Measurements from ENCODE around the gene FAM120A. TPM values are rescaled to one million over a fixed set of nuclear protein-coding genes. Genes with fewer than 3 reads are reported as not detected.

Gene FAM120A
- total RNA-seq, 2 donors from 2014 or later = 38.3 to 46.1 TPM

DNA sequence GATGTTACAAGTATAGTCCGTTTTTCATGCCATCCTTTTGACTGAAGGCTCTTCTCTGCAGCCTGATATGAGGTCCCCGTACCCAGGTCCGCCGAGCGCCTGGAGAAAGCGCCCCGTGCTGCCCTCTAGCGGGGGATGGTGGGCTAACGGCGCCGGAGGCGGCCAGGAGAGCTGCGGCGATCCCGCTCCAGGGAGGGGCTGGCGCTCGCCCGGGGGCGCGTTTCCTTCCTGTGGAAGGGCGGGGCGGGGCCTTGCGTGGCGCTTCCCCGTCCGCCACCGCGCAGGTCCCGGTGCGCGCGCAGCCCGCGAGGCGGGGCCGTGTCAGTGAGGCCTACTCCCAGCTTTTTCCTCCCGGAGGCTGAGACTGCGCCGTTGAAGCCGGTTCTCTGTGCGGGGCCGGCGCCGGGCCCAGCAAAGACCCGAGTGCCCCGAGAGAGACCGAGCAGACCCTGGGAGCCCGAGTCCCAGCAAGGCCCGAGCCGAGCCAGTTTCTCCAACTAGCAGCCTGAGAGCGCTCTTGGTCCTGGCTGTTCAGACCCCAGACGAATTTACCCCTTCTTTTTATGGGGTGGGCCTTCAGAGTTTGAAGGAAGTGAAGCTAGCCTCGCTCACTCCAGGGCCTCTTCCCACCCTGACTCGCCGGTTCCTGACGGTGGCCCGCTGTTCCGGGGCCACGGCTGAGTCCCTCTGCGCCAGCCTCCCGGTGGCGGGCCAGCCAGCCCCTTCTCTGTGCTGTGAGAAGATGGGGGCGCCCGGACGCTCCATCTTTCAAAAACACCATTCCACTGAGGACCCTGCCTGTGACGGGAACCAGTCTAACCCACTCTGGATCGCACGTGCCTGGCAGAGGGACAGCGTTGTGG lies 115.2 kb downstream of the FAM120A start:
- Mint-ChIP-seq H3K36me3 (ENCODE audit: low read depth) (peaks cover 42% of the 10 kb centered on the region), H3K4me1 (peaks cover 7% of the 10 kb centered on the region), H3K4me3 (peak overlapping the region; percentile 61), H3K27ac (peak overlapping the region; percentile 79), H3K9me3 (peaks cover 12% of the 10 kb centered on the region), H3K27me3 (ENCODE audit: insufficient read depth) (peaks cover 2% of the 10 kb centered on the region)
- Histone ChIP-seq H3K36me3 (ENCODE audit: control insufficient read depth, insufficient read depth, low read length) (peaks cover 41% of the 10 kb centered on the region), H3K9me3 (ENCODE audit: control insufficient read depth, low read length) (peaks cover 11% of the 10 kb centered on the region), H3K4me1 (ENCODE audit: control insufficient read depth, insufficient read depth, low read length) (no peaks in the 10 kb centered on the region), H3K9ac (ENCODE audit: extremely low read depth, low read length, poor library complexity, severe bottlenecking) (peak overlapping the region; percentile 77), H3K4me3 (ENCODE audit: low read length) (peak overlapping the region; percentile 82), H3K27me3 (ENCODE audit: control insufficient read depth, insufficient read depth, low read length, poor library complexity, severe bottlenecking) (no peaks in the 10 kb centered on the region), H3K27ac (ENCODE audit: low read depth, low read length) (peak overlapping the region; percentile 81)
- 18 to 37% methylated on average over 33 to 69 of the region's 69 CpGs for WGBS, 2 experiments (ENCODE audit: insufficient coverage in 1 of 2, insufficient read length in 1 of 2)
- TF ChIP-seq, protein P1, sequence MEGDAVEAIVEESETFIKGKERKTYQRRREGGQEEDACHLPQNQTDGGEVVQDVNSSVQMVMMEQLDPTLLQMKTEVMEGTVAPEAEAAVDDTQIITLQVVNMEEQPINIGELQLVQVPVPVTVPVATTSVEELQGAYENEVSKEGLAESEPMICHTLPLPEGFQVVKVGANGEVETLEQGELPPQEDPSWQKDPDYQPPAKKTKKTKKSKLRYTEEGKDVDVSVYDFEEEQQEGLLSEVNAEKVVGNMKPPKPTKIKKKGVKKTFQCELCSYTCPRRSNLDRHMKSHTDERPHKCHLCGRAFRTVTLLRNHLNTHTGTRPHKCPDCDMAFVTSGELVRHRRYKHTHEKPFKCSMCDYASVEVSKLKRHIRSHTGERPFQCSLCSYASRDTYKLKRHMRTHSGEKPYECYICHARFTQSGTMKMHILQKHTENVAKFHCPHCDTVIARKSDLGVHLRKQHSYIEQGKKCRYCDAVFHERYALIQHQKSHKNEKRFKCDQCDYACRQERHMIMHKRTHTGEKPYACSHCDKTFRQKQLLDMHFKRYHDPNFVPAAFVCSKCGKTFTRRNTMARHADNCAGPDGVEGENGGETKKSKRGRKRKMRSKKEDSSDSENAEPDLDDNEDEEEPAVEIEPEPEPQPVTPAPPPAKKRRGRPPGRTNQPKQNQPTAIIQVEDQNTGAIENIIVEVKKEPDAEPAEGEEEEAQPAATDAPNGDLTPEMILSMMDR (conservative IDR thresholded peaks at IDR 0.05) = peak; percentile 98
- DNase-seq = peak; percentile 99

DNA sequence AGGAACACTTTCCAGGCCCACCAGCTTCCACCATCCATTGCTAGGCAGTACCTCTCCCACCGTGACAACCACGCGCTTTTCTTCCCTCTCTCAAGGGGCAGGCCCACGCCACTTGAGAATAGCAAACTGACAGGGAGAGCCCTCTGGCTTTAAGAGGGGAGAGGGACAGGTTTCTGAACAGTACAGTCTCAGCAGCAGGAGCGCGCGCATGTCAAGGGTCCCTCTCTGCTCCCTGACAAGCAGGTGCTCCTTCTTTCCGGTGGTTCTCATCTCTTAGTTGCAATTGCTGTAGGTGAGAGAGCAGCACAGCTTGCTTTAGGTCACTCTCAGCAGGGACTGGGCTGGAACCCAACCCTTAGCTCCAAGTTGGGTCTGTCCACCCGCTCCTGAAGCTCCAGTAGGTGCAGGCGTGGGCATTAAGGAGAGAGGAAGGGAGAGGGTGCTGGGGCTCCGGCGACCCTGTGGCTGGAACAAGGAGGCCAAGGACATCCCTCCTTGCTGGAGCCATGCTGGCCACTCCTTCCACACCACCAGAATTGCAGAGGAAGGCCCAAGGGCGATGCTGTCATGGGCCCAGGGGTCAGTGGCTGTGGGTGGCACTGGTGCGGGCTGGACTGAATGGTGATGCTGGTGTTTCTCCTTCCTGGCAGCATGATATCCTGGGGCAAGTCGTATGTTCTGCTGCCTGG lies 115.9 kb downstream of the FAM120A start:
- Histone ChIP-seq H3K27me3 (ENCODE audit: control insufficient read depth, insufficient read depth, low read length, poor library complexity, severe bottlenecking) (no peaks in the 10 kb centered on the region), H3K4me1 (ENCODE audit: control insufficient read depth, insufficient read depth, low read length) (no peaks in the 10 kb centered on the region), H3K9me3 (ENCODE audit: control insufficient read depth, low read length) (peaks cover 17% of the 10 kb centered on the region), H3K36me3 (ENCODE audit: control insufficient read depth, insufficient read depth, low read length) (peaks cover 34% of the 10 kb centered on the region), H3K27ac (ENCODE audit: low read depth, low read length) (no peak overlapping the region), H3K4me3 (ENCODE audit: low read length) (peak overlapping the region; percentile 82), H3K9ac (ENCODE audit: extremely low read depth, low read length, poor library complexity, severe bottlenecking) (no peak overlapping the region)
- peak overlapping the region; percentile 61 for H3K4me3 Mint-ChIP-seq
- peaks cover 7% of the 10 kb centered on the region for H3K4me1 Mint-ChIP-seq
- H3K9me3 Mint-ChIP-seq = peaks cover 12% of the 10 kb centered on the region
- 92 to 93% methylated on average over 9 to 15 of the region's 15 CpGs for WGBS, 2 experiments (ENCODE audit: insufficient coverage in 1 of 2, insufficient read length in 1 of 2)
- peaks cover 2% of the 10 kb centered on the region for H3K27me3 Mint-ChIP-seq (ENCODE audit: insufficient read depth)
- TF ChIP-seq, protein P1 (conservative IDR thresholded peaks at IDR 0.05) = no peak
- peak; percentile 52 for DNase-seq
- peaks cover 34% of the 10 kb centered on the region for H3K36me3 Mint-ChIP-seq (ENCODE audit: low read depth)
- peak overlapping the region; percentile 79 for H3K27ac Mint-ChIP-seq

DNA sequence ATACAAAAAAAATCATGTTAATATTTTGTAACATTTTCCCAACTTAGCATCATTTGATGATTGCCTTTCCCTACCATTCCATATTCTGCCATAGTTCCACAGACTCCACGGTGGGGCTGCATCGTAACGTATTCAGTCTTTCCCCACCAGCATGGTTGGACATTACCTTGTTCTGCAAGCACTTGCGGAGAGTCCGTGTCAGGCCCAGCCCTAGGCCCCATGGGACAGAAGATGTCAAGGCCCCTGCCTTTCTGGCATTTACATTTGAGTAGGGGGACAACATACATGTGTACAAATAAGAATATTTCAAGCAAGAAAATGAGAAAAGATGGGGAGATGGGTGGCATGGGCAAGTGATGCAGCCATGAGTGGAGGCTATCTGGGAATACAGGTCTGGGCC lies 116.7 kb downstream of the FAM120A start:
- Histone ChIP-seq H3K27ac (ENCODE audit: low read depth, low read length) (no peak overlapping the region), H3K9ac (ENCODE audit: extremely low read depth, low read length, poor library complexity, severe bottlenecking) (no peak overlapping the region), H3K36me3 (ENCODE audit: control insufficient read depth, insufficient read depth, low read length) (peaks cover 27% of the 10 kb centered on the region), H3K4me1 (ENCODE audit: control insufficient read depth, insufficient read depth, low read length) (no peaks in the 10 kb centered on the region), H3K27me3 (ENCODE audit: control insufficient read depth, insufficient read depth, low read length, poor library complexity, severe bottlenecking) (no peaks in the 10 kb centered on the region), H3K4me3 (ENCODE audit: low read length) (no peak overlapping the region), H3K9me3 (ENCODE audit: control insufficient read depth, low read length) (peaks cover 17% of the 10 kb centered on the region)
- 90 to 93% methylated on average over 3 to 5 of the region's 5 CpGs for WGBS, 2 experiments (ENCODE audit: insufficient coverage in 1 of 2, insufficient read length in 1 of 2)
- peaks cover 5% of the 10 kb centered on the region for H3K27me3 Mint-ChIP-seq (ENCODE audit: insufficient read depth)
- TF ChIP-seq, protein P1 (conservative IDR thresholded peaks at IDR 0.05) = no peak
- H3K36me3 Mint-ChIP-seq (ENCODE audit: low read depth) = peaks cover 28% of the 10 kb centered on the region
- no peak overlapping the region for H3K27ac Mint-ChIP-seq
- H3K4me1 Mint-ChIP-seq = peaks cover 7% of the 10 kb centered on the region
- H3K4me3 Mint-ChIP-seq = no peak overlapping the region
- DNase-seq = no peak
- H3K9me3 Mint-ChIP-seq = peaks cover 15% of the 10 kb centered on the region

Measured in endodermal cell (in vitro differentiated cells).